CD14-positive monocyte (primary cell): ENCODE measurements around the gene CCR7. TPM values are rescaled to one million over a fixed set of nuclear protein-coding genes. Genes with fewer than 3 reads are reported as not detected.

Source experiments
- DNase-seq, 3 donors: peaks; one replicate each; pipeline ENCODE4 v3.0.0-alpha.2; 2011 to 2022
- H2AFZ ChIP-seq: 2 replicates; pipeline ENCODE4 v1.6.0; 2012; ENCODE audit warnings: mild to moderate bottlenecking, low read depth, low read length, inconsistent platforms; ENCODE audit not compliant: insufficient read depth, poor library complexity, severe bottlenecking
- H3K27ac ChIP-seq, 2 donors: 1 replicate in 1 of 2; 2 replicates in 1 of 2; pipeline ENCODE4 v1.5.1; 2012 to 2013; ENCODE audit warnings: low read length in 2 of 2, control low read depth in 1 of 2, inconsistent platforms in 1 of 2, low read depth in 1 of 2, mild to moderate bottlenecking in 1 of 2
- H3K27me3 ChIP-seq, 2 donors: one replicate each; pipeline versions ENCODE4 v1.6.0 to v1.6.1; 2011 to 2013; ENCODE audit warnings: low read length in 2 of 2; ENCODE audit not compliant: control insufficient read depth in 2 of 2, insufficient read depth in 2 of 2
- H3K36me3 ChIP-seq, 2 donors: replicated peaks in 1 of 2; 1 replicate in 1 of 2; 2 replicates in 1 of 2; pipeline versions ENCODE4 v1.5.1 to v1.6.1; 2012 to 2013; ENCODE audit warnings: low read length in 2 of 2, control low read depth in 1 of 2, inconsistent platforms in 1 of 2, mild to moderate bottlenecking in 1 of 2; ENCODE audit not compliant: insufficient read depth in 2 of 2, control insufficient read depth in 1 of 2
- H3K4me1 ChIP-seq, 2 donors: 1 replicate in 1 of 2; 2 replicates in 1 of 2; pipeline versions ENCODE4 v1.5.1 to v1.6.1; 2012 to 2013; ENCODE audit warnings: low read length in 2 of 2, control low read depth in 1 of 2, inconsistent platforms in 1 of 2, mild to moderate bottlenecking in 1 of 2, moderate library complexity in 1 of 2; ENCODE audit not compliant: insufficient read depth in 2 of 2, control insufficient read depth in 1 of 2
- H3K4me2 ChIP-seq: replicated peaks from 2 replicates; pipeline ENCODE3; 2012; ENCODE audit warnings: low read length, moderate library complexity, mild to moderate bottlenecking; ENCODE audit not compliant: poor library complexity, severe bottlenecking; ENCODE audit errors: extremely low read depth
- H3K4me3 ChIP-seq, 3 experiments: fragments of 200-600 bp in 1 of 3; sonication (generic) in 1 of 3; replicated peaks in 1 of 3; 1 replicate in 2 of 3; 2 replicates in 1 of 3; pipeline ENCODE4 v1.5.1; 2011 to 2013; ENCODE audit warnings: low read length in 3 of 3, mild to moderate bottlenecking in 3 of 3, control low read depth in 2 of 3, low read depth in 2 of 3, inconsistent platforms in 1 of 3, moderate library complexity in 1 of 3
- H3K79me2 ChIP-seq: 2 replicates; pipeline ENCODE4 v1.6.0; 2012; ENCODE audit warnings: mild to moderate bottlenecking, control low read depth, inconsistent platforms, low read length, moderate library complexity; ENCODE audit not compliant: insufficient read depth
- H3K9ac ChIP-seq: 2 replicates; pipeline ENCODE4 v1.6.0; 2017; ENCODE audit warnings: low read length, mild to moderate bottlenecking; ENCODE audit not compliant: insufficient read depth, poor library complexity, severe bottlenecking
- H3K9me3 ChIP-seq, 2 donors: replicated peaks in 1 of 2; 1 replicate in 1 of 2; 2 replicates in 1 of 2; pipeline versions ENCODE4 v1.5.1 to v1.6.1; 2012 to 2013; ENCODE audit warnings: low read length in 2 of 2, control low read depth in 1 of 2; ENCODE audit not compliant: control insufficient read depth in 1 of 2, insufficient read depth in 1 of 2
- H4K20me1 ChIP-seq: 2 replicates; pipeline ENCODE4 v1.6.0; 2012; ENCODE audit warnings: mild to moderate bottlenecking, low read length, control low read depth, moderate library complexity; ENCODE audit not compliant: insufficient read depth
- H3K27ac Mint-ChIP-seq, 7 donors: one replicate each; pipeline ENCODE4 v1.8.0; 2020; ENCODE audit warnings: mild to moderate bottlenecking in 7 of 7, mixed read lengths in 7 of 7, moderate library complexity in 6 of 7, inconsistent platforms in 2 of 7
- H3K27me3 Mint-ChIP-seq, 3 donors: one replicate each; pipeline ENCODE4 v1.8.0; 2021 to 2022; ENCODE audit warnings: low read depth in 3 of 3, mild to moderate bottlenecking in 3 of 3, mixed read lengths in 3 of 3, moderate library complexity in 3 of 3, inconsistent platforms in 1 of 3
- H3K36me3 Mint-ChIP-seq, 2 donors: one replicate each; pipeline ENCODE4 v1.8.0; 2020; ENCODE audit warnings: mixed read lengths in 2 of 2, inconsistent platforms in 1 of 2, mild to moderate bottlenecking in 1 of 2
- H3K4me1 Mint-ChIP-seq: one replicate; pipeline ENCODE4 v1.8.0; 2020; ENCODE audit warnings: mild to moderate bottlenecking, mixed read lengths
- H3K4me3 Mint-ChIP-seq, 2 donors: one replicate each; pipeline ENCODE4 v1.8.0; 2020; ENCODE audit warnings: mild to moderate bottlenecking in 2 of 2, mixed read lengths in 2 of 2, moderate library complexity in 1 of 2
- H3K9me3 Mint-ChIP-seq, 7 donors: one replicate each; pipeline ENCODE4 v1.8.0; 2020 to 2022; ENCODE audit warnings: mixed read lengths in 7 of 7, mild to moderate bottlenecking in 6 of 7, moderate library complexity in 6 of 7, inconsistent platforms in 2 of 7
- WGBS: methylation state at CpG from one replicate; pipeline ENCODE4 v1.1.5; 2013; ENCODE audit warnings: missing lambda C conversion rate; ENCODE audit not compliant: insufficient coverage; 5-methylcytosine and 5-hydroxymethylcytosine counted together
- intact Hi-C, 2 donors: fragments of 100-400 bp; cut with micrococcal nuclease; formaldehyde crosslinking; loops; one replicate each; pipeline versions ENCODE4 v1.15.0 to v1.15.1; 2023
- polyA plus RNA-seq, 3 donors: library from polyadenylated mRNA; depleted of rRNA in 1 of 3; unstranded in 2 of 3; stranded (reverse) in 1 of 3; fragments of 300-500 nt in 2 of 3; fragments of >200 nt in 1 of 3; fragmentation: Illumina TruSeq in 2 of 3; gene quantifications; 1 replicate in 2 of 3; 2 replicates in 1 of 3; pipeline ENCODE4 v1.2.3, GENCODE V29; 2012 to 2021
- TF ChIP-seq, protein P1 (sequence below): fragments of 200-600 bp; IDR thresholded peaks from one replicate; pipeline ENCODE4 v1.8.0; 2022; ENCODE audit warnings: antibody characterized with exemption, mild to moderate bottlenecking

CCR7 gene
- polyA plus RNA-seq, 3 donors = 0.15 to 2.1 (median 1.2) TPM

DNA sequence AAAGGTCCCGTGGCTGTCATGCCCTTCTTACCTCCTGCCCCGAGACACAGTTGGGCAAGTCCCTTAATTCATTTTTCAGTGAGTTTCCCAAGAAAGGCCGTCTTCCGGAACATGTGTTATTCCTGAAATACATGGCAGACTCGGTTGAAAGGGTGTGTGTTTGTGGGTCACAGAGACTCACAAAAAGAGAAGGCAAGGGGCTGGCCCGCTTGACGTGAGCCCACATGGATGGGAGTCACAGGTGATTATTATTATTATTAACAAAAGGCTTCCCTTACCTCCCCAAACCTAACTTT is 34.1 kb upstream of the CCR7 start:
- TF ChIP-seq, protein P1, sequence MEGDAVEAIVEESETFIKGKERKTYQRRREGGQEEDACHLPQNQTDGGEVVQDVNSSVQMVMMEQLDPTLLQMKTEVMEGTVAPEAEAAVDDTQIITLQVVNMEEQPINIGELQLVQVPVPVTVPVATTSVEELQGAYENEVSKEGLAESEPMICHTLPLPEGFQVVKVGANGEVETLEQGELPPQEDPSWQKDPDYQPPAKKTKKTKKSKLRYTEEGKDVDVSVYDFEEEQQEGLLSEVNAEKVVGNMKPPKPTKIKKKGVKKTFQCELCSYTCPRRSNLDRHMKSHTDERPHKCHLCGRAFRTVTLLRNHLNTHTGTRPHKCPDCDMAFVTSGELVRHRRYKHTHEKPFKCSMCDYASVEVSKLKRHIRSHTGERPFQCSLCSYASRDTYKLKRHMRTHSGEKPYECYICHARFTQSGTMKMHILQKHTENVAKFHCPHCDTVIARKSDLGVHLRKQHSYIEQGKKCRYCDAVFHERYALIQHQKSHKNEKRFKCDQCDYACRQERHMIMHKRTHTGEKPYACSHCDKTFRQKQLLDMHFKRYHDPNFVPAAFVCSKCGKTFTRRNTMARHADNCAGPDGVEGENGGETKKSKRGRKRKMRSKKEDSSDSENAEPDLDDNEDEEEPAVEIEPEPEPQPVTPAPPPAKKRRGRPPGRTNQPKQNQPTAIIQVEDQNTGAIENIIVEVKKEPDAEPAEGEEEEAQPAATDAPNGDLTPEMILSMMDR = no peak
- intact Hi-C loops = no loop called here

DNA sequence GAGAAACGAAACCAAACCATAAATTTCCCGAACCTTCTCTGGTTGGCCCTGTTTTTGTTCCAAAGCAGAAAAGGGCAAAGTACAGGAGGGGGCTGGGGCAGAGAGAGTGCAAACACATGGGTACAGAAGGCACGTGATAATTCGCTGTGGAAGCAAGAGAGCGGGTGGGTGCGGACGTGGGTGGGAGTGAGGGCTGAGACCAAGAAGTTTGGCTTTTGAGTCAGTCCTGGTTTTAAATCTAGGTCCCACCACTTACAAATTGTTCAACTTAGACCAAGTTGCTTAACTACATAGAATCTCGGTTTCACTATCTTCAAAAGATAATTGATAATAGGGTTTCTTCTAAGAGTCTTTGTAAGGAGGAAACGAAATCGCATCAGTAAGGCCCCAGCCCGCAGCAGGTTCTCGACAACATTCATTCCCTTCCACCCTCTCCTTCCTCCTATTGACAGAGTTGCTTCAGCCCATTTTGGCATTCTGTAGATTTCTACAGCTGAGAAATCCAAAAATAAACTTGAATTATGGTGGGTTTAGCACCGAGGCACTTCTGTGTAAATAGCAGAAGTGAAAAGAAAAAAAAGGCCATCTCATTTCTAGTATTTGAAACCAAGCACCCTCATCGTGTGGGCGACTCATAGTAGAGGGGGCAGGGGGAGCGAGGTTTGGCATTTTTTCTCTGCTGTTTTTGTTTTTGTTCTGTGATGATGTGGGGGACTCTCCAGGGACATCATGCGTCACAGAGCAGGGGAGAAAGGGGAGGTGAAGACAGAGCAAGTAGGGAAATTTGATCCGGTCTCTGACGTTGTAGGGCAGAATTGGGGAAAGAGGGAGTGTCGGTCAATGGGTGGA is 33.6 kb upstream of the CCR7 start:
- H3K4me3 Mint-ChIP-seq = peak overlapping the region; percentile 50 to 51
- peak in 2 of 3 donors; percentile 16 to 77 for DNase-seq
- Histone ChIP-seq H2AFZ (peak overlapping the region; percentile 49), H3K27me3 (no peaks in the 10 kb centered on the region), H3K36me3 (no peaks in the 10 kb centered on the region), H3K27ac (no peak overlapping the region), H3K79me2 (no peaks in the 10 kb centered on the region), H3K4me1 (peaks cover 11 to 13% of the 10 kb centered on the region in 2 donors), H3K9ac (no peak overlapping the region), H4K20me1 (no peaks in the 10 kb centered on the region), H3K9me3 (no peaks in the 10 kb centered on the region), H3K4me2 (peak overlapping the region; percentile 18), H3K4me3 (no peak overlapping the region)
- intact Hi-C loops = no loop called here
- TF ChIP-seq, protein P1 = no peak
- 59% methylated on average over 8 of the region's 20 CpGs for WGBS
- no peaks in the 10 kb centered on the region for H3K36me3 Mint-ChIP-seq
- peak overlapping the region in 6 of 7 donors; percentile 51 to 66 (median 57) for H3K27ac Mint-ChIP-seq
- peaks cover 0 to 2% (median 0%) of the 10 kb centered on the region in 7 donors for H3K9me3 Mint-ChIP-seq
- peaks cover 18% of the 10 kb centered on the region for H3K4me1 Mint-ChIP-seq
- H3K27me3 Mint-ChIP-seq = no peaks in the 10 kb centered on the region

More for the DNA sequence above, 34.1 kb upstream of the CCR7 start:
- peaks cover 0 to 2% (median 0%) of the 10 kb centered on the region in 7 donors for H3K9me3 Mint-ChIP-seq
- no peaks in the 10 kb centered on the region for H3K36me3 Mint-ChIP-seq
- no peaks in the 10 kb centered on the region for H3K27me3 ChIP-seq
- no peaks in the 10 kb centered on the region for H3K27me3 Mint-ChIP-seq
- H3K4me3 ChIP-seq = no peak overlapping the region
- WGBS = 71% methylated on average over 2 of the region's 7 CpGs
- H3K9ac ChIP-seq = no peak overlapping the region
- peak overlapping the region in 3 of 7 donors; percentile 8 to 51 (median 51) for H3K27ac Mint-ChIP-seq
- H3K27ac ChIP-seq = no peak overlapping the region
- H3K4me1 ChIP-seq = peaks cover 11 to 13% of the 10 kb centered on the region in 2 donors
- no peaks in the 10 kb centered on the region for H3K36me3 ChIP-seq
- no peak for DNase-seq
- H2AFZ ChIP-seq = no peak overlapping the region
- no peak overlapping the region for H3K4me2 ChIP-seq
- no peaks in the 10 kb centered on the region for H4K20me1 ChIP-seq
- H3K79me2 ChIP-seq = no peaks in the 10 kb centered on the region
- no peak overlapping the region for H3K4me3 Mint-ChIP-seq
- peaks cover 18% of the 10 kb centered on the region for H3K4me1 Mint-ChIP-seq
- no peaks in the 10 kb centered on the region for H3K9me3 ChIP-seq
